AG10803 (cell line): ENCODE measurements around the gene CLEC16A.
A peak's percentile ranks its signal among the peaks of the same experiment; 100 is the strongest.

Experiments used
- DNase-seq: peaks from one replicate; pipeline ENCODE4 v3.0.0; 2010; ENCODE audit warnings: low read depth
- H3K4me3 ChIP-seq: 2 replicates; pipeline ENCODE4 v1.5.1; 2011; ENCODE audit warnings: mild to moderate bottlenecking, low read length, control low read depth
- TF ChIP-seq, protein P1 (sequence below): conservative IDR thresholded peaks from 2 replicates; pipeline ENCODE4 v1.5.1; 2011; ENCODE audit warnings: mild to moderate bottlenecking, low read length, control low read depth, inconsistent platforms

The CLEC16A gene

DNA sequence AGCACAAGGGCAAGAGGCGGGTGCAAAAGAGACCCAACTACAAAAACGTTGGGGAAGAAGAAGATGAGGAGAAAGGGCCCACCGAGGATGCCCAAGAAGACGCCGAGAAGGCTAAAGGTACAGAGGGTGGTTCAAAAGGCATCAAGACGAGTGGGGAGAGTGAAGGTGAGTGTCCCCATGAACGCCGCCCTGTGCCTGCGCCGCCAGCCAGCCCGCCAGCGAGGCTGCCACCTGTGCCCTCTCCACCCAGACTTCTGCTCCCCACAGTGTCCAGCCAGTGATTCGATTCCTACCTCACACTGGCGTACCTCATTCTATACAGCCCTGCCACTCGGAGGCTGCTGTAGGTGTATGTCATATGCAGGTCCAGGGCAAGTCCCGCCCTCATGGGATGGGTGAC, 58.8 kb downstream of the CLEC16A start:
- DNase-seq, result no peak
- TF ChIP-seq, protein P1, sequence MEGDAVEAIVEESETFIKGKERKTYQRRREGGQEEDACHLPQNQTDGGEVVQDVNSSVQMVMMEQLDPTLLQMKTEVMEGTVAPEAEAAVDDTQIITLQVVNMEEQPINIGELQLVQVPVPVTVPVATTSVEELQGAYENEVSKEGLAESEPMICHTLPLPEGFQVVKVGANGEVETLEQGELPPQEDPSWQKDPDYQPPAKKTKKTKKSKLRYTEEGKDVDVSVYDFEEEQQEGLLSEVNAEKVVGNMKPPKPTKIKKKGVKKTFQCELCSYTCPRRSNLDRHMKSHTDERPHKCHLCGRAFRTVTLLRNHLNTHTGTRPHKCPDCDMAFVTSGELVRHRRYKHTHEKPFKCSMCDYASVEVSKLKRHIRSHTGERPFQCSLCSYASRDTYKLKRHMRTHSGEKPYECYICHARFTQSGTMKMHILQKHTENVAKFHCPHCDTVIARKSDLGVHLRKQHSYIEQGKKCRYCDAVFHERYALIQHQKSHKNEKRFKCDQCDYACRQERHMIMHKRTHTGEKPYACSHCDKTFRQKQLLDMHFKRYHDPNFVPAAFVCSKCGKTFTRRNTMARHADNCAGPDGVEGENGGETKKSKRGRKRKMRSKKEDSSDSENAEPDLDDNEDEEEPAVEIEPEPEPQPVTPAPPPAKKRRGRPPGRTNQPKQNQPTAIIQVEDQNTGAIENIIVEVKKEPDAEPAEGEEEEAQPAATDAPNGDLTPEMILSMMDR, result no peak

DNA sequence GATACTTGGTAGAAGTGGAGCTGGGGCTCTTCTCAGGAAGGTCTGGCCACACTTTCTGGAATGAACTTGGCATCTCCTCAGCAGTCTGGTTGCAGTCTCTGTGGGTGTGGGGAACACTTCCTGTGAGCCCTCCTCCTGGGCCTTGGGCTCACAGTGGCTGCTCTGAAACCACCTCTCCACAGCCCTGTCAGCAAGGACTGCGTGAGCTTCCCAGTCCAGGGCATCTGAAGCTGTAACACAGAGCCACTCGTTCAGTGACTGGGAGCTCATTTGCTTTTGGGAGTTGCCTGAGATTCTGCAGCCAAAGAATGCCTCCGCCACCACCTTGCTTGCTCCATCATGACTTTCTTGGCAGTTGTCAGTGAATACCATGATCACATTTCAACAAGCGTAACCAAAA, 60.0 kb downstream of the CLEC16A start:
- no peak overlapping the region for H3K4me3 ChIP-seq
- TF ChIP-seq, protein P1, result no peak

More for the DNA sequence above, 58.8 kb downstream of the CLEC16A start:
- no peak overlapping the region for H3K4me3 ChIP-seq

DNA sequence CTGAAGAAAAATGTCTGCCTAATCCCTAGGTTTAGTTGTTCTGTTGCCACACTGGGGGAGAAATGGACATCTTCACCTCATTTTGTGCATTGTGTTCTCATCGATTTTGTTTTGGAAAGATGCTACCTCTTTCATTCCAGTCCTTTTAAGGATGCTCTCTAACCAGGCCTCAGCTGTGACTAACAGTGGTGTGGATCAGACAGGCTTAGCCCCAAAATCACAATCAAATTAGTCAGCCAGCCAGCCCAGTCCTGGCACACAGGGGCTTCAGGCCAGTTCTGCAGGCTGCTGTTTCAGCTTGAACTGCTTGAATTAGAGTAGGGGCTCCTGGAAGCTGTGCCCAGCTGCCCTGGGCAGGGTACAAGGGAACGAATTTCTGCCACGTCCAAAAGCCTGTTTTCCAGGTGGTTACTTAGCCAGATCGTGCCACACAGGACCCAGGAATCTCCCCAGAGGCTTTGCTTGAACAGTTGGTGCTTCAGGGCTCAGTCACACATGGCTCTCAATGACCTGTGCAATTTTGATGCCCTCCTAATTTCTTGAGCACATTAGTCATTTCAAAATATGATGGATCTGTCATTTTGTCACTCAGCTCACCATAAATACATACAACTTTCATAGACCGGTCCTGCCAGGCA, 60.7 kb downstream of the CLEC16A start:
- DNase-seq, result peak; percentile 75
- H3K4me3 ChIP-seq, result no peak overlapping the region
- TF ChIP-seq, protein P1, result no peak

More for the DNA sequence above, 60.0 kb downstream of the CLEC16A start:
- DNase-seq, result peak; percentile 67

DNA sequence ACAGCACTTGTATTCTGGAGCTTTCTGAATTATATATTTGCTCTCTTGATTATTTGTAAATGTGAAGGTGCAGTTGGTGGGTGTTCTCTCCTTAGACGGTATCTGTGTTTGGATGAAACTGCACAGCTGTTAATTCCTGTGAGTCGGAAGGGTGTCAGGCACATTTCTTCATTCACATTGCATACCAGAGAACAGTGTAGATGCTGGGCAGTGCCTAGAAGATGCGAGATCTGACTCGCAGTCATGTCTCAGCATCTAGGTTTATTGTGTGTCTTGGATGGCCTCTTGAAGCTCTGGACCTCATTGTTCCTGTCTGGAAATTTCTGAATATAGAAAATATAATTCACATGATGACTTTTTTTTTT, 61.2 kb downstream of the CLEC16A start:
- DNase-seq, result peak; percentile 65
- TF ChIP-seq, protein P1, result no peak
- no peak overlapping the region for H3K4me3 ChIP-seq

DNA sequence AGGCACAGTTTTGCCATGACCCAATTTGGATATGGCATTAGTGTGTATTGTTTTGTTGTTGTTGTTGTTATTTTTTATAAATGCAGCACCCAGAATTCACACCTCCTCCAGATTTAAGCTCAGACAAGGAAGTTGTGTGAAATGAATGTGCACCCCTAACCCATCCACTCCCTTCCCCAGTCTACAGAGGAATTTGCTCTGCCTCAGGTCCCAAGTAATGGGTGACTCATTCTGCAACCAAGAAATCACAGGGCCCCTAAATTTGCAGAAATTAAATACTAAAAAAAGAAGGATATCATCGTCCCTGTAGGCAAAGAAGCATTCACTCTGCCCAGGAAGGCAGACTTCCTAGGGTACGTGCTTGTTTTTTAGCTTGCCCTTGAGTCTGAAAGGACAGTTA, 62.3 kb downstream of the CLEC16A start:
- TF ChIP-seq, protein P1, result no peak
- no peak overlapping the region for H3K4me3 ChIP-seq
- no peak for DNase-seq

DNA sequence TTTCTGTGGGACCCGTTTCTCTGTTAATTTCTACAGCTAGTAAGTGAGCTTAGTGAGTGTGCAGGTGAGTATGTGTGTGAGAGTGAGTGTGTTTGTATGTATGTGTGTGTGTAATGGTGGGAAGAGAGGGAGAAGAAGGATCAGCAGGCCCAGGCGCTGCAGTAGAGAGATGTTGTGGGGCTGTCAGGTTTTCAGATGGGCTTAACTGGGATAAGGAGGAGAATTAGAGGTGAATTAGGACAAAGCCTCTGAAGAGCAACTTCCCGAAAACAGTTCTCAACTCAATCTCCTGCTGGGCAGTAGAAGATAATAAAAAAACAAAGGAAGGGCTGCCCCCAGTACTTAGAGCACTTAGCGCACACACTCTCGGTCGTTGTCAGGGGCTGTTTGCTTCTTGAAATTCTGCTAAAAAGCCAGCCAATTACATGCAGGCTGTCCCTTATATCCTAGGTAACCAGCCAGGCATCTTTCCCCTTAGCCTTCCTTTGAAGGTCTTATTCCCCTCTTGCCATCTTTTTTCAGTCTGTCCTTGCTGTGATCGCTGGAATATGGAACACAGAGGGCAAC, 63.4 kb downstream of the CLEC16A start:
- TF ChIP-seq, protein P1, result no peak
- DNase-seq, result no peak
- H3K4me3 ChIP-seq, result no peak overlapping the region

DNA sequence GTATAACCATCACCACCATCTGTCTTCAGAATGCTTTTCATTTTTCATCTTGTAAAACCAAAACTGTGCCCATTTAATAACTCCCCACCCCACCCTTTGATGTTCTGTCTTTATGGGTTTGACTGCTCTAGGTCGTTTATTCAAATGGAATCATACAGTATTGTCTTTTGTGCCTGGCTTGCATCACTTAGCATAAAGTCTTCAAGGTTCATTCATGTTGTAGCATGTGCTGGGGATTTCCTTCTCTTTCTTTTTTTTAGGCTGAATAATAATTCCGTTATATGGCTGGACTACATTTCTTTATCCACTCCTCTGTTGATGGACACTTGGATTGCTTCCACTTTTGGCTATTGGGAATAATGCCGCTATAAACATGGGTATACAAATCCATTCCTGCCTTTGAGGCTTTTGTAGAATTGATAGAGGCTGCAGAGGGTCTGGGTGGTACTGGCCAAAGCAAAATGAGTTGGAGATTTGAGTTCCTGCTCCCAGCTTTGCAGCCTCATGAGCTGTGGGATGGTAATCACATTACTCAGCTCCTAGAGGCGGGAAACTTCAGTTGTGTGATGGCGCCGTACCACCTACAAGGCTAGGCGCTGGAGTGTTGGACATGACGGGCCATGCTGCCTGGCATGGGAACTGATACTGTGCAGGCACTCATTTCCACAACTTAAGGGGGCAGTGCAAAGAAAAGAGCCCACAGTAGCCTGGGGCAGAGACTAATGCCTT, 64.8 kb downstream of the CLEC16A start:
- TF ChIP-seq, protein P1, result no peak
- no peak for DNase-seq

More for the DNA sequence above, 64.8 kb downstream of the CLEC16A start:
- no peak overlapping the region for H3K4me3 ChIP-seq
